ENCODE results near the gene PPP1R13B.
"Not testable (repeated sequence)": the region's sequence is repeated elsewhere in the genome, so short reads cannot be mapped to it uniquely, and the experiment has no call there.

The PPP1R13B gene

DNA sequence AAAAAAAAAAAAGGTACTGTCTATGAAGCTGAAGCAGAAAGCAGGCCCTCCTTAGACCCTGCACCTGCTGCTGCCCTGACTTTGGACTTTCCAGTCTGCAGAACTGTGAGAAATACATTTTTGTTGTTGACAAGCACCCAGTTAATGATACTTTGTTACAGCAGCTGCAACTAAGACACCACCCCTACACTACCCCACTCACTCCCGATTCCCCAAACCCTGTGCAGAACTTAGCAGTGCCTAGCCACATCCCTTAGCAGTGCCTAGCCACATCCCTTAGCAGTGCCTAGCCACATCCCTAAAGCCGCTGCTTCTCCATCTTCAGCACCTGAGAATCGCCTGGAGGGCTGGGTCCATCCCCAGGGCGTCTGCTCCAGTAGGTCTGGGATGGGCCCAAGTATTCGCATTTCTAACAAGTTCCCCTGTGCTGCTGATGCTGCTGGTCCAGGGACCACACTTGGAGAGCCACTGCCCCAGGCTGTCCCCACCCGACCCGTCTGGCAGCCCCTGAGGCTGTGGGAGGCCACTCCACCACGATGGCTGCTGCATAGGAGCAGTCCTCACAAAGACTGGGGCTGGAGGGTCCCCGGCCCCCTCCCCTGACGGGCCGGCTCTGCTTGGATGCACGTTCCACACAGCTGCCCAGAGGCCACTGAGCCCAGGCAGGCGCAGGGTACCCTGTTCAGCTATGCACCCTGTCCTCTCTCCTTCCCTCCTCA is 10.8 kb upstream of the PPP1R13B start:
- DNase-seq: no peak

DNA sequence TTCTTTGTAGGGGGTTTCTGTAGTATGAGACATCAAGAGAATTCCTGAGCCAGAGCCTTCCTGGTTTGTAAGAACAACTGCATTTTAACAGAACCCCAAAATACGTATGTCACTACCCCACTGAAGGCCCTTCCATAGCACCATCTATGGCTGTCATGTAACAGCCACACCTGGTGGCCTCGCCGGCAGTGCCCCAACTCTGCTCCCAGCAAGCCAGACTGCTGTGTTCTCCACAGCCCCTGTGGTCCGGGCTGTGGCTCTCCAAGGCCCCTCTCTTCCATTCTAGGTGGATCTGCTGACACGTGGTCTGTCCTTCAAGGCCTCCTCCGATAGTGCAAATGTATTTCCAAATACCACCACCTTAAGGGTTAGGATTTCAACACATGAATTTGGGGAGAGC is 9.9 kb upstream of the PPP1R13B start:
- DNase-seq: no peak

DNA sequence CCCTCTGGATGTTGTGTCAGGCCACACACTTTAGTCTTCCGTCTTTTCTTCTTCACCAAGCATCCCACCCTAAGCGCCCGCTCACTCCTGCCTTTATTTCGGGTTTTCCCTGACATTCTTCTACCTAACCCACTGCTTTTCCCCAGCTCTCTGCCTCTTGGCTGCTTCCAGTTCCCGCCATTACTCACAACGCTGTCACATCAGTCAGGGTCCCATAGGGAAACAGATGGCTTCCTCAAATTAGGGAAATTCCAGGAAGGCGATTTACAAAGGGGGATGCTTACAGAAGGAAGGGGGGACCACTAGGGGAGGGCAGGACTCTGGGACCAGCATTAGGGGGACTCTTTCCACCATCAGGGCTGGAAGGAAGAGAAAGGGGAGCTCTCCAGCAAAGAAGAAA is 9.2 kb upstream of the PPP1R13B start:
- DNase-seq: no peak

GRCh38 chr14:103856105-103856504 is 8.7 kb upstream of the PPP1R13B start:
- no peak for DNase-seq

- no peak for DNase-seq
Observed at GRCh38 chr14:103855734-103856095, 8.3 kb upstream of the PPP1R13B start.

DNA sequence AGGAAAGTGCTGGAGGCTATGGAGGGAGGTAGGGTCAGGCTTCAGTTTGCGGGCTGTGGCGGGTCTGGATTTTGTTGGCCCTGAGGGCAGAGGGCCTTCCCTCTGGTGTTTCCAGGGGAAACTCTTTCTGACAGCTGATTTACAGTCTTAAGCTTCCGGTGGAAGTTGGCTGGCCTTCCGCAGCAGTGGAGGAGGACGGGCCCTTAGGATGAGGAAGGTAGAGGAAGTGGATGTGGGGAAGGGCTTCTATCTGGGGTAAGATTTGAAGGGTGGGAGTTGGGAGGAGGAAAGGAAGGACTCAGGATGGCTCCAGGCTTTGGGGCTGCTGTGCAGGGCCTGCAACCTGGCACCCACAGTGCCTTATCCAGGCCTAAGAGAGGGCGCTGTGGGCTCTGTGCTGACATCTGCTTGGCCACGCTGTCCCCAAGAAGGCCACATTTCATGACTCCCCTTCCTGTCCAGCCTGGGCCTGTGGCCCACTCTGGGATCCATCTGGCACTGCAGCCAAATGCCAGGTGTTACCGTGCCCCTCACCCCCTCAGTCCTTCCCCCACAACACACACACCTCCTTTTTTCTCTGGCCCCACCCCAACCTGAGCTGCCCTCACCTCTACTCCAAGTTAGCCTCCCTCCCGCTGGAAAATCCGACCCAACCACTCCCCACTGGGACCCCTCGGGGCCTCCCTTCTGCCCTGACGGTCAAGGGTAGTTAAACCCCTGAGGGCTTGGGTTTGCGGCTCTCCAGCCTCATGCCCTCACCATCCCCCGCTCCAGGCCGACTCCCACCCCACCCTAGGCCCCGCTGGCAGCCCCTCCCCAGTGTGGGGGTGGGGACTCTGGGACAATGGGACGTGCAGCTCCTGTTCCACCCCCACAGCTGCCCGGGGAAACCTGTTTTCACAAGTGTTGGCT is 7.7 kb upstream of the PPP1R13B start:
- DNase-seq: peak; percentile 73

DNA sequence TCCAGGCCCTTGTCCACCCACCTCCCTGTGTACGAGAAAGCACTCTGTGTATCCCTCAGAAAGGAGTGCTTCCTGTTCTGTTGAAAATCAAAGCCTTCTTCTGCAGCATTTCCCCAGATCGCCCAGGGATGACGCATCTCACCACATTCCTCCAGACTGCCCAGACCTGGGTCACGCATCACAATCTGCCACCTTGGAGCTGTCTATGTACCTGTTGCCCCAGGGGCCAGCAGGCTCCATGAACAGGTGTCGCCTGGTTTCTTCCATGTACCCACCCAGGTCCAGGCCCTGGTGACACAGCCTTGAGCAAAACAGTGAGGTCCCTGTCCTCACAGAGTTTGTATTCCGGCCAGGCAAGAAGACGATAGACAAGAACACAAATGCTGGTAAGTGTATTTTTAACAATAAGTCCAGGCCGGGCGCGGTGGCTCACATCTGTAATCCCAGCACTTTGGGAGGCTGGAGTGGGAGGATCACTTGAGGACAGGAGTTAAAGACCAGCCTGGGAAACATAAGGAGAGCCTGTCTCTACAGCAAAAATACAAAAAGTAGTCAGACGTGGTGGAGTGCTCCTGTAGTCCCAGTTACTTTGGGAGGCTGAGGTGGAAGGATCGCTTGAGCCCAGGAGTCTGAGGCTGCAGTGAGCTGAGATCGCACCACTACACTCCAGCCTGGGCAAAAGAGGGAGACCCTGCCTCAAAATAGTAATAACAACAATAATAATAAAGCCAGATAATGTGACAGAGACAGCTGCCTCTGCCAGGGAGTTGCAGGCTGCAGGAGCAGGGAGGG is 6.8 kb upstream of the PPP1R13B start:
- no peak for DNase-seq

DNA sequence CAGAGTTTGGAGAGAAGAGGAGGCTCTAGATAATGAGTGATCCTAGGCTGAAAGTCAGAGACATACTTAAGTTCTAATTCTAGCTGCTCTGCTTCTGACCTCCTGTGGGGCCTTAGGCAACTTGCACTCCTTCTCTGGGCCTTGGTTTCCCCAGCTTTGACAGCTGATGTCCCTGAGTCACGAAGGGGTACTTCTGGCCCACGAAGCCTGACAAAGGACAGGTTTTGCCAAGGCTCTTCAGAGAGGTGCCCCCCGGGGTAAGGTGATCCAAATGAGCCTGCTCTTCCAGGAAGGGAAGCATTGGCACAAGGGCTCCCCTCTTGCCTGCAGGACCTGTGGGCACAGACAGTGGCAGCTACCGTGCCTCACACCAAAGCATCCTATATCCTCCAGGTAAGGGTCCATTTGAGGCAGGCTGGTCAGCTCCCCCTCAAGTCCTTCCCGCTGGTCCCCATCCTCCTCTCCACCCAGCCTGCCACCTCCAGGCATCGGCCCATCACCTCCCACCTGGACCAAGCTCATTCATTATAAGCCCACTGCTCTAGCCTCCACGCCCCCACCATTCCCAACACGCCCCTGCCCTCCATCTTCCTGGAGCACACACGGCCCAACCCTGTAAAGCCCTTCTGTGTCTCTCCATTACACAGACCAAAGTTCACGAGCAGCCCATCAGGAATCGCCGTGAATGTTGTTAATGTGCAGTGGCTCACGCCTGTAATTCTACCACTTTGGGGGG is 1.9 kb upstream of the PPP1R13B start:
- DNase-seq: no peak

DNA sequence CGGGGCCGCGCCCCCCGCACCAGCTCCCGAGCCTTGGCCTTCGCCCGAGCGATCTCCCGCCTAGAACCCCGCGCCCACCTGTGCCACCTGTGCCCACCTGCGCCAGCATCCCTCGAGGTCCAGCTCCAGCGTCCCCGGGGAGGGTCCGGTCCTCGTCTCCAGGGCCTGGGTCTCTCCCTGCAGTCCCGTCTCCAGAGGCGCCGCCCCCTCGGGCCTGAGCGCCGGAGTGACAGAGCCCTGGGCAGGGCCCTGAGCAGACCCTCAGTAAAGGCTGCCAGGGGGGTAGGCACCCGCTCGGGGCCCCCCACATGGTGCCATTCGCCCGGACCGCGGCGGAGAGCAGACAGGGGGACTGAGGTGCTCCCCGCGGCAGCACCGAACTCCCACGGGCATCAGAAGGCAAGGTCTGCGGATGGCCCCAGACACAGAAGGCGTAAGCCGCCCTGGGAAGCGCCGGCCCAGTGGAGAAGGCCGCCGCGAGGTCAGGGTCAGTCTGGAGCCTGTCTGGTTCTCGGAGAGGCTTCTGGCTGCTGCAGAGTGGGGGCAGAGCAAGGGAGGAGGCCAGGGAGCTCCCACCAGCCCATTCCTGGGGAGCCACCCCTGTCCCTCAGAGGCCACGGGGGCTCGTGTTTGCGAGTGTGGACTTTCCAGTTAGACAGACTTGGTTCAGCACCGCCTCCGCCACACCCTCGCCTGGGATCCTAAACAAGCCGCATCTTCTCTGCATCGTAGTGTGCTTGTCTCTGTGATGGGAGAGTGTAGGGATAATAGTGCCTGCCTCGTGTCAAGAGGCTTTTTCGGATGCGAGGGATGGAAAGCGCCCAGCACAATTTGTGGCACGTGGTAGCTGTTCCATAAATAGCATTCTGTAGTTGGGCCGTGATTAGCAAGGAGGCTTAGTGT is 1.1 kb upstream of the PPP1R13B start:
- DNase-seq: peak; percentile 27

GRCh38 chr14:103846543-103847450 is 578 bp downstream of the PPP1R13B start:
- peak; percentile 36 for DNase-seq

DNA sequence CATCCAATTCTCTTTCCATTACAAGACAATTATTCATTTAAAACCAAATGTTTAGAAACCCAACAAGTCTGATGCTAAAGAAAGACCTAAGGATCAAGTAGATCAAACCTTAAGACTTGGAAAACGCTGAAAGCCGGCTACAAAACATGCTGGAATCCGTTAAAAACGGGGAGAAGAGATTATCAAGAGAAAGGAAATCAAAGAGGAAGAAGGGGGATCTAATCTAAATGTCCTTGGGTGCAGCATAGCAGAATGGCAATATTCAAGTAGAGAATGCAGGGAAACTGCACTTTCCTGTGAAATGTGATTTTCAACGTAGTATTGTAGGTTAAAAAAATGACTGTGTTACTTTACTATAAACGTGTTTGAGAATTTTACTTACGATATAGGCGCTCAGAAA is 1.3 kb downstream of the PPP1R13B start:
- DNase-seq: no peak

- DNase-seq: no peak
Observed at GRCh38 chr14:103845327-103845726, 2.0 kb downstream of the PPP1R13B start.

GRCh38 chr14:103841265-103841664 is 6.1 kb downstream of the PPP1R13B start:
- DNase-seq: not testable (repeated sequence)

- DNase-seq: no peak
Observed at GRCh38 chr14:103840014-103840413, 7.4 kb downstream of the PPP1R13B start.

DNA sequence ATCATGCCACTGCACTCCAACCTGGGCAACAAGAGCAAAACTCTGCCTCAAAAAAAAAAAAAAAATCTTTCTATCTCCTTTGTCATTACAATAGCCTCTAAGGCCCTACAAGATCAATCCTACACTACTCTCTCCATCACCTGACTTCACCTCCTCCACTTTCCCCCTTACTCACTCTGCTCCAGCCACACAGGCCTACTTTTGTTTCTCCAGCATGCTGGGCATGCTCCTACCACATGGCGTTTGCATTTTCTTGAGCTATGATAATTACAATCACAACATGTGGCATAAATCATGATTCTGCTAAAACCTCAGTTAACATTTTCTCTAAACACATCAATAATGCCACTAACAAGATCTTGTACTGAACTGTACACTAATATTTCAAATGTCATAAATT is 7.8 kb downstream of the PPP1R13B start:
- DNase-seq: no peak

GRCh38 chr14:103838117-103838516 is 9.3 kb downstream of the PPP1R13B start:
- DNase-seq: no peak

GRCh38 chr14:103836976-103837725 is 10.2 kb downstream of the PPP1R13B start:
- no peak for DNase-seq

DNA sequence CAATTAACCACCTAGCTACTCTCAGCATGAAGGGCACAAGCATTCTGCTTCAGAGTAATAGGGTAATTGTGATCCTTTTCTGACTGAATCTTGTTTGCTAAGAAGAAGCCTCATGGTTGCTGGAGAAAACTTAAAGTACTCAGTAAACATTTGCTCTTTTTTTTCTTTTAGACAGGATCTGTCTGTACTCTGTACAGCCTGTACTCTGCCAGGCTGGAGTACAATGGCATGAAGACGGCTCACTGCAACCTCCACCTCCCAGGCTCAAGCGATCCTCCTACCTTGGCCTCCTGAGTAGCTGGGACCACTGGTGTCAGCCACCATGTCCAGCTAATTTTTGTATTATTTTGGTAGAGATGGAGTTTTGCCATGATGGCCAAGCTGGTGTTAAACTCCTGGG is 12.4 kb downstream of the PPP1R13B start:
- no peak for DNase-seq

GRCh38 chr14:103833711-103834110 is 13.7 kb downstream of the PPP1R13B start:
- DNase-seq: no peak

GRCh38 chr14:103832046-103832445 is 15.3 kb downstream of the PPP1R13B start:
- DNase-seq: no peak

Data from NCI-H345 (cell line).